SK-N-SH (cell line): ENCODE data around the gene CAND1. TPM values are rescaled to one million over a fixed set of nuclear protein-coding genes. Genes with fewer than 3 reads are reported as not detected.

ENCODE experiments used
- CTCF ChIA-PET: fragments of 300-600, 350-600 bp; formaldehyde crosslinking; extraction: SDS; loops from one replicate; lab custom pipeline; 2021; lab: Yijun Ruan, JAX
- POLR2A ChIA-PET: fragments of 350-600 bp; sonication (Branson Sonifier 250); formaldehyde crosslinking; extraction: SDS; loops from one replicate; lab custom pipeline; 2020; ENCODE audit warnings: antibody characterized with exemption, inconsistent platforms; lab: Yijun Ruan, JAX
- DNase-seq: peaks from one replicate; pipeline ENCODE4 v3.0.0; 2012
- H2AFZ ChIP-seq: fragments of 200-600 bp; sonication (generic); 2 replicates; pipeline ENCODE4 v1.8.1; 2016; ENCODE audit warnings: antibody characterized with exemption, mild to moderate bottlenecking, low read depth
- H3F3A ChIP-seq: fragments of 200-600 bp; sonication (generic); replicated peaks from 2 replicates; pipeline ENCODE3; 2016; ENCODE audit warnings: antibody characterized with exemption, mild to moderate bottlenecking; ENCODE audit not compliant: insufficient read depth
- H3K27ac ChIP-seq, 2 experiments: fragments of 200-500 bp in 1 of 2; fragments of 200-600 bp in 1 of 2; sonication (Bioruptor generic) in 1 of 2; sonication (generic), shearing (Covaris generic) in 1 of 2; 2 replicates each; pipeline versions ENCODE4 v1.5.1 to v1.6.1; 2014 to 2016; ENCODE audit warnings: low read depth in 2 of 2, inconsistent platforms in 1 of 2, low read length in 1 of 2, mild to moderate bottlenecking in 1 of 2, mixed read lengths in 1 of 2
- H3K27me3 ChIP-seq: fragments of 200-600 bp; sonication (generic), shearing (Covaris generic); 2 replicates; pipeline ENCODE4 v1.6.1; 2016; ENCODE audit warnings: mixed run types; ENCODE audit not compliant: insufficient read depth
- H3K36me3 ChIP-seq, 2 experiments: fragments of 200-500 bp in 1 of 2; fragments of 200-600 bp in 1 of 2; sonication (Bioruptor generic) in 1 of 2; sonication (generic) in 1 of 2; replicated peaks in 1 of 2; 2 replicates each; pipeline versions ENCODE3 to v1.5.1; 2014 to 2016; ENCODE audit warnings: low read length in 1 of 2, mild to moderate bottlenecking in 1 of 2; ENCODE audit not compliant: insufficient read depth in 2 of 2, control insufficient read depth in 1 of 2
- H3K4me1 ChIP-seq, 2 experiments: fragments of 200-500 bp in 1 of 2; fragments of 200-600 bp in 1 of 2; sonication (Bioruptor generic) in 1 of 2; sonication (generic), shearing (Covaris generic) in 1 of 2; 2 replicates each; pipeline versions ENCODE4 v1.5.1 to v1.6.1; 2014 to 2016; ENCODE audit warnings: low read depth in 1 of 2, low read length in 1 of 2, mixed run types in 1 of 2; ENCODE audit not compliant: insufficient read depth in 2 of 2, control insufficient read depth in 1 of 2
- H3K4me2 ChIP-seq: fragments of 200-600 bp; sonication (generic), shearing (Covaris generic); 2 replicates; pipeline ENCODE4 v1.6.1; 2017; ENCODE audit warnings: mixed run types
- H3K4me3 ChIP-seq, 2 experiments: fragments of 200-500 bp in 1 of 2; fragments of 200-600 bp in 1 of 2; sonication (Bioruptor generic) in 1 of 2; sonication (generic), shearing (Covaris generic) in 1 of 2; 2 replicates each; pipeline versions ENCODE4 v1.5.1 to v1.8.1; 2014 to 2016; ENCODE audit warnings: low read depth in 2 of 2, inconsistent platforms in 1 of 2, low read length in 1 of 2, mild to moderate bottlenecking in 1 of 2, mixed read lengths in 1 of 2, moderate library complexity in 1 of 2
- H3K79me2 ChIP-seq: fragments of 200-600 bp; sonication (generic); 2 replicates; pipeline ENCODE4 v1.8.1; 2017; ENCODE audit warnings: mild to moderate bottlenecking; ENCODE audit not compliant: insufficient read depth
- H3K9ac ChIP-seq: fragments of 200-600 bp; sonication (generic); 2 replicates; pipeline ENCODE4 v1.6.1; 2017; ENCODE audit warnings: mixed run types
- H3K9me2 ChIP-seq: fragments of 200-600 bp; sonication (generic); 2 replicates; pipeline ENCODE4 v1.6.1; 2017; ENCODE audit warnings: mixed run types
- H3K9me3 ChIP-seq: fragments of 200-600 bp; sonication (generic); 2 replicates; pipeline ENCODE4 v1.6.1; 2017; ENCODE audit warnings: mixed run types, mild to moderate bottlenecking, moderate library complexity
- H4K20me1 ChIP-seq: fragments of 200-600 bp; sonication (generic); 2 replicates; pipeline ENCODE4 v1.6.1; 2017; ENCODE audit warnings: mild to moderate bottlenecking, mixed run types; ENCODE audit not compliant: insufficient read depth
- ELF1 ChIP-seq: IDR thresholded peaks from 2 replicates; pipeline ENCODE4 v1.4.0; 2012
- JUND ChIP-seq: IDR thresholded peaks from 2 replicates; pipeline ENCODE4 v1.4.0; 2012
- MXI1 ChIP-seq: IDR thresholded peaks from 2 replicates; pipeline ENCODE4 v1.6.1; 2012; ENCODE audit warnings: mild to moderate bottlenecking, low read depth, low read length, improper control_type of control experiment
- NFIC ChIP-seq: IDR thresholded peaks from 2 replicates; pipeline ENCODE4 v1.4.0; 2012; ENCODE audit warnings: borderline replicate concordance
- NRF1 ChIP-seq: IDR thresholded peaks from 2 replicates; pipeline ENCODE4 v1.6.1; 2012; ENCODE audit warnings: low read depth, mild to moderate bottlenecking, low read length
- RAD21 ChIP-seq: IDR thresholded peaks from 2 replicates; pipeline ENCODE4 v1.6.1; 2012; ENCODE audit warnings: mild to moderate bottlenecking, low read length
- RFX5 ChIP-seq: IDR thresholded peaks from 2 replicates; pipeline ENCODE4 v1.6.1; 2012; ENCODE audit warnings: mild to moderate bottlenecking, improper control_type of control experiment, low read length
- RXRA ChIP-seq: IDR thresholded peaks from 2 replicates; pipeline ENCODE4 v1.4.0; 2012; ENCODE audit warnings: low read depth, mild to moderate bottlenecking, borderline replicate concordance
- SMC3 ChIP-seq: IDR thresholded peaks from 2 replicates; pipeline ENCODE4 v1.6.1; 2012; ENCODE audit warnings: low read depth, low read length, improper control_type of control experiment
- TCF12 ChIP-seq: IDR thresholded peaks from 2 replicates; pipeline ENCODE4 v1.4.0; 2012
- WGBS: methylation state at CpG from one replicate; pipeline ENCODE4 v1.1.6; 2017; ENCODE audit warnings: low lambda C conversion rate; 5-methylcytosine and 5-hydroxymethylcytosine counted together
- polyA plus RNA-seq, 3 experiments: library from polyadenylated mRNA; depleted of rRNA; stranded (reverse); fragments of >200 nt; gene quantifications; 2 replicates each; pipeline ENCODE4 v1.2.3, GENCODE V29; 2012
- TF ChIP-seq, protein P1 (sequence below): fragments of 150-350 bp; IDR thresholded peaks from 2 replicates; pipeline ENCODE4 v1.6.1; 2016; ENCODE audit warnings: mild to moderate bottlenecking, low read depth, low read length
- TF ChIP-seq, protein P2 (sequence below): IDR thresholded peaks from 2 replicates; pipeline ENCODE4 v1.4.0; 2012; ENCODE audit warnings: low read depth, borderline replicate concordance

The CAND1 gene
- polyA plus RNA-seq, 1 of the 3 experiments (the other 2 are of a cell fraction) = 17.4 TPM

DNA sequence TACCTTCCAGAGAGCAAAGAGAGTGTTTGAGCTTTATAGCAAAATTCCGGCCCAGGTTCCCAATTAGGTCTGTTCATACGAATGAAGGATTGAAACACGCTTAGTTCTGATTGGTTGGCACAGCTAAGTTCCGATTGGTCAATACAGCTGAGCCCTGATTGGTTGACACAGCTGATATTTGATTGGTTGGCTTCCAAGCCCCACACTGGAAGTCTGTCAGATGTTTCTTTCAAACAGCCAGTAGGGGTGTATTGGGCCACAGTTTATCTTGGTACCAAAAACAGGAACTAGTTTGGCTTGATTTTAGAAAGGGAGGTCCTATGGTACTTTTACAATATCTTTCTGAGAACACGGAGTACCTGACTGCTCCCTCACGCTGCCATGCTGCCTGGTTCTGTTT, 93.4 kb downstream of the CAND1 start:
- no peak for TF ChIP-seq RXRA

DNA sequence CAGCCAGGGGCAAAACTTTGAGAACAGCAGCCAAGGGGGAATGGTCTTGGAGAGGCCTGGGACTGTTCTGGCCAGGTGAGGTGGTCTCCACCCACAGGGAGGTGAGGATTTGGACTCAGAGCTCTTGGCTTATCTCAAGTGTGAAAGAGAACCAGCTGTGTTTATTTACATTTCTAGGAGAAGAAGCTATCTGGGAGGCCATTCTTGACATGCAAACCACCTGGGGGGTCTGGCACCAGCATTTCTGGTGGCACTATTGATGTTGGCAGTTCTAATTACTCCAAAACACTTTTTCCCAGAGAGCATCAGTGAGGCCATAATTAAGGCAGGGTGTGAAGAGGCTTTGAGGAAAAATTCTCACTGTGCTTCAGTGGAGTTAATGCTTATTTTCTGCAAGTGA, 95.1 kb downstream of the CAND1 start:
- H3K9me3 ChIP-seq = no peaks in the 10 kb centered on the region
- H3K4me2 ChIP-seq = no peak overlapping the region
- no peaks in the 10 kb centered on the region for H4K20me1 ChIP-seq
- no peak for DNase-seq
- no peaks in the 10 kb centered on the region for H3K27me3 ChIP-seq
- H3K4me1 ChIP-seq = no peaks in the 10 kb centered on the region
- TF ChIP-seq, protein P1, sequence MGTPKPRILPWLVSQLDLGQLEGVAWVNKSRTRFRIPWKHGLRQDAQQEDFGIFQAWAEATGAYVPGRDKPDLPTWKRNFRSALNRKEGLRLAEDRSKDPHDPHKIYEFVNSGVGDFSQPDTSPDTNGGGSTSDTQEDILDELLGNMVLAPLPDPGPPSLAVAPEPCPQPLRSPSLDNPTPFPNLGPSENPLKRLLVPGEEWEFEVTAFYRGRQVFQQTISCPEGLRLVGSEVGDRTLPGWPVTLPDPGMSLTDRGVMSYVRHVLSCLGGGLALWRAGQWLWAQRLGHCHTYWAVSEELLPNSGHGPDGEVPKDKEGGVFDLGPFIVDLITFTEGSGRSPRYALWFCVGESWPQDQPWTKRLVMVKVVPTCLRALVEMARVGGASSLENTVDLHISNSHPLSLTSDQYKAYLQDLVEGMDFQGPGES = no peak
- TF ChIP-seq RAD21 (no peak), NFIC (no peak)
- H3K27ac ChIP-seq = no peak overlapping the region
- no peaks in the 10 kb centered on the region for H3K79me2 ChIP-seq
- no peak overlapping the region for H2AFZ ChIP-seq
- H3K9ac ChIP-seq = no peak overlapping the region
- ChIA-PET POLR2A (no interaction called here), CTCF (interaction anchor here (0.9 to 1.3 kb wide), 3 partner anchors 8 to 369 kb away, joined by 3 to 5 read pairs (median 3); no protein-coding TSS in a partner anchor)
- H3K9me2 ChIP-seq = no peaks in the 10 kb centered on the region
- no peaks in the 10 kb centered on the region for H3F3A ChIP-seq
- no peaks in the 10 kb centered on the region for H3K36me3 ChIP-seq
- no peak overlapping the region for H3K4me3 ChIP-seq

More for the DNA sequence above, 93.4 kb downstream of the CAND1 start:
- DNase-seq = no peak
- H3K9me2 ChIP-seq = no peaks in the 10 kb centered on the region
- H3K4me1 ChIP-seq = no peaks in the 10 kb centered on the region
- 65% methylated on average over 6 of the region's 6 CpGs for WGBS
- no peaks in the 10 kb centered on the region for H3K27me3 ChIP-seq
- H3K4me3 ChIP-seq = no peak overlapping the region
- H3F3A ChIP-seq = no peaks in the 10 kb centered on the region
- H3K27ac ChIP-seq = no peak overlapping the region
- ChIA-PET CTCF (interaction anchor here (0.6 to 0.7 kb wide), 2 partner anchors 27 to 678 kb away, joined by 3 to 4 read pairs; no protein-coding TSS in a partner anchor), POLR2A (no interaction called here)
- H3K36me3 ChIP-seq = no peaks in the 10 kb centered on the region
- H3K9me3 ChIP-seq = no peaks in the 10 kb centered on the region
- no peak overlapping the region for H2AFZ ChIP-seq
- H3K79me2 ChIP-seq = no peaks in the 10 kb centered on the region
- no peaks in the 10 kb centered on the region for H4K20me1 ChIP-seq
- H3K9ac ChIP-seq = no peak overlapping the region
- H3K4me2 ChIP-seq = no peak overlapping the region

DNA sequence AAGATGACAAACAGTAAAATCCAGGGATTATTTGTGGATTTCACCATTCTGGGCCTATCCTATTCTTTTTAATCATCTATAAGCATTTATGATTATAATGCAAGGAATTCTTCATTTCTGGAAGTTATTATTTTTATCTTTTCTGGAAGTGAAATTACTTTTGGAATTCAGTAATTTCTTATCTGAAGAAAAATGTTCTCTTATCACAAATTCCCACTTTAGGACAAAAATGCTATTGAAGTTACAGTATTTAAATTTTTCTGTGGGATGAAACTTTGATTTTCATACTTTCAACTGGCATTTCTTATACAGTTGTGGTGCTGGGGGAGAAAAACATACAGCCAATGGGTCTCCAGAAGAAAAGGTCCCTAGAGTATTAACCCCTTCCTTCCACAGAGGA, 96.0 kb downstream of the CAND1 start:
- Histone ChIP-seq H2AFZ (no peak overlapping the region), H3K79me2 (no peaks in the 10 kb centered on the region), H3K9me2 (no peaks in the 10 kb centered on the region), H3K4me2 (no peak overlapping the region)
- TF ChIP-seq RFX5 (no peak), TCF12 (no peak), ELF1 (no peak), NRF1 (no peak), JUND (no peak), MXI1 (no peak), SMC3 (no peak)
- TF ChIP-seq, protein P2, sequence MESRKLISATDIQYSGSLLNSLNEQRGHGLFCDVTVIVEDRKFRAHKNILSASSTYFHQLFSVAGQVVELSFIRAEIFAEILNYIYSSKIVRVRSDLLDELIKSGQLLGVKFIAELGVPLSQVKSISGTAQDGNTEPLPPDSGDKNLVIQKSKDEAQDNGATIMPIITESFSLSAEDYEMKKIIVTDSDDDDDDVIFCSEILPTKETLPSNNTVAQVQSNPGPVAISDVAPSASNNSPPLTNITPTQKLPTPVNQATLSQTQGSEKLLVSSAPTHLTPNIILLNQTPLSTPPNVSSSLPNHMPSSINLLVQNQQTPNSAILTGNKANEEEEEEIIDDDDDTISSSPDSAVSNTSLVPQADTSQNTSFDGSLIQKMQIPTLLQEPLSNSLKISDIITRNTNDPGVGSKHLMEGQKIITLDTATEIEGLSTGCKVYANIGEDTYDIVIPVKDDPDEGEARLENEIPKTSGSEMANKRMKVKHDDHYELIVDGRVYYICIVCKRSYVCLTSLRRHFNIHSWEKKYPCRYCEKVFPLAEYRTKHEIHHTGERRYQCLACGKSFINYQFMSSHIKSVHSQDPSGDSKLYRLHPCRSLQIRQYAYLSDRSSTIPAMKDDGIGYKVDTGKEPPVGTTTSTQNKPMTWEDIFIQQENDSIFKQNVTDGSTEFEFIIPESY = no peak
- TF ChIP-seq, all 33 proteins: peak for 0
- Histone ChIP-seq H3K27me3 (no peaks in the 10 kb centered on the region), H4K20me1 (no peaks in the 10 kb centered on the region), H3F3A (no peaks in the 10 kb centered on the region), H3K4me1 (no peaks in the 10 kb centered on the region), H3K9me3 (no peaks in the 10 kb centered on the region), H3K9ac (no peak overlapping the region), H3K36me3 (no peaks in the 10 kb centered on the region), H3K27ac (no peak overlapping the region), H3K4me3 (no peak overlapping the region)
- no peak for DNase-seq
- ChIA-PET POLR2A (no interaction called here), CTCF (interaction anchor here (0.9 to 1.3 kb wide), 2 partner anchors 10 to 369 kb away, joined by 3 to 5 read pairs; no protein-coding TSS in a partner anchor)
